HepG2 (cell line): ENCODE measurements around the gene C12orf56.

Source experiments
- ARNT2 ChIP-seq: sonication (generic); formaldehyde crosslinking; IDR thresholded peaks from 2 replicates; pipeline ENCODE4 v1.8.0; 2022; ENCODE audit warnings: mild to moderate bottlenecking, low read depth, missing genetic modification reagents, moderate library complexity
- ETV5 ChIP-seq: IDR thresholded peaks from 2 replicates; pipeline ENCODE4 v1.6.1; 2018; ENCODE audit warnings: missing biosample characterization, missing genetic modification reagents, inconsistent platforms, borderline replicate concordance
- EZH2 ChIP-seq: conservative IDR thresholded peaks from 2 replicates; pipeline ENCODE4 v1.6.1; 2012; ENCODE audit warnings: mild to moderate bottlenecking, low read depth, low read length, moderate library complexity
- KIAA2018 ChIP-seq: sonication (generic); formaldehyde crosslinking; IDR thresholded peaks from 2 replicates; pipeline ENCODE4 v1.5.0; 2020; ENCODE audit warnings: mild to moderate bottlenecking, missing genetic modification reagents, borderline replicate concordance
- NR2C2 ChIP-seq: sonication (generic); formaldehyde crosslinking; IDR thresholded peaks from 2 replicates; pipeline ENCODE4 v1.4.0; 2020; ENCODE audit warnings: missing genetic modification reagents, mild to moderate bottlenecking, moderate library complexity, borderline replicate concordance
- TEAD2 ChIP-seq: sonication (generic); formaldehyde crosslinking; IDR thresholded peaks from 2 replicates; pipeline ENCODE4 v1.9.0; 2021; ENCODE audit warnings: missing genetic modification reagents

GRCh38 chr12:64362721-64363305 lies 27.7 kb downstream of the C12orf56 start:
- no peak for TF ChIP-seq NR2C2 (CRISPR knock-in tag)
- no peak for TF ChIP-seq ETV5 (CRISPR knock-in tag)
- no peak for TF ChIP-seq ARNT2 (CRISPR knock-in tag)
- TF ChIP-seq TEAD2 (CRISPR knock-in tag) = no peak
- no peak for TF ChIP-seq EZH2
- TF ChIP-seq KIAA2018 = no peak
